ENCODE results near the gene APOBEC3B.

DNA sequence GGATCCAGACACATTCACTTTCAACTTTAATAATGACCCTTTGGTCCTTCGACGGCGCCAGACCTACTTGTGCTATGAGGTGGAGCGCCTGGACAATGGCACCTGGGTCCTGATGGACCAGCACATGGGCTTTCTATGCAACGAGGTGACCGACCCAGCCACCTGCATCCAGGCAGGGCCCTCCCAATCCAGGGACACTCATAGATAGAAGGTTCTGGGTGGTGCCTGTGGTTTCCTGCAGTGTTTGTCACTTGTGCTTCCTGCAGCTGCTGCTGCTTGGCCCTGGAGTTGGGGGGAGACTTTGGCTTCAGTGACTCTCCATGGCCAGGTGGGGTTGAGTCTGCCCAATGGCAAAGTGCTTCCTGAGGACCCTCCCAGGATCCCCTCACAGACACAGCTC lies 7.3 kb downstream of the APOBEC3B start:
- TF ChIP-seq EZH2 (IDR thresholded peaks at IDR 0.05; ENCODE audit: insufficient read depth, poor library complexity, severe bottlenecking) (no peak), EZH2phosphoT487 (IDR thresholded peaks at IDR 0.05; ENCODE audit: insufficient read depth, low read depth) (no peak)

Data from GM23248 (cell line).